Measurements from ENCODE around the gene THG1L. TPM values are rescaled to one million over a fixed set of nuclear protein-coding genes. Genes with fewer than 3 reads are reported as not detected.
"Not testable (repeated sequence)": the region's sequence is repeated elsewhere in the genome, so short reads cannot be mapped to it uniquely, and the experiment has no call there.

THG1L gene
- polyA plus RNA-seq, 2 of the 4 experiments (the other 2 are of a cell fraction): 36.9 to 45.6 TPM

GRCh38 chr5:157719245-157719644 lies 12.0 kb upstream of the THG1L start:
- Histone ChIP-seq H3K4me3 (no peak overlapping the region), H3K4me1 (no peaks in the 10 kb centered on the region), H3K4me2 (no peak overlapping the region), H3K27ac (no peak overlapping the region), H3K9me3 (no peaks in the 10 kb centered on the region)
- TF ChIP-seq CHD2 (IDR thresholded peaks at IDR 0.05; ENCODE audit: low read length, partially characterized antibody) (no peak), REST (IDR thresholded peaks at IDR 0.05) (no peak), CHD4 (IDR thresholded peaks at IDR 0.05; ENCODE audit: borderline replicate concordance) (no peak), GATA3 (IDR thresholded peaks at IDR 0.05; ENCODE audit: borderline replicate concordance) (no peak), USF2 (IDR thresholded peaks at IDR 0.05) (no peak), RCOR1 (IDR thresholded peaks at IDR 0.05; ENCODE audit: low read depth, low read length) (no peak), EHF (CRISPR knock-in tag; IDR thresholded peaks at IDR 0.05) (no peak), MAX (IDR thresholded peaks at IDR 0.05) (no peak), MYC (IDR thresholded peaks at IDR 0.05; ENCODE audit: borderline replicate concordance, low read length) (no peak), POLR2A (IDR thresholded peaks at IDR 0.05; ENCODE audit: low read length) (no peak), CBX8 (IDR thresholded peaks at IDR 0.05) (no peak), HES2 (IDR thresholded peaks at IDR 0.05) (no peak), CEBPB (IDR thresholded peaks at IDR 0.05) (no peak), ESRRA (IDR thresholded peaks at IDR 0.05; ENCODE audit: borderline replicate concordance, low read length) (no peak), BHLHE40 (IDR thresholded peaks at IDR 0.05; ENCODE audit: low read depth, low read length) (no peak), ZNF302 (CRISPR knock-in tag; IDR thresholded peaks at IDR 0.05) (no peak), ATOH8 (CRISPR knock-in tag; IDR thresholded peaks at IDR 0.05; ENCODE audit: low read depth) (no peak), TFCP2L1 (CRISPR knock-in tag; IDR thresholded peaks at IDR 0.05) (no peak), ZFP36 (IDR thresholded peaks at IDR 0.05; ENCODE audit: borderline replicate concordance, partially characterized antibody) (no peak)
- no peak for DNase-seq (ENCODE audit: low read depth in 1 of 2, low spot score in 1 of 2)
- no peak for ATAC-seq
- WGBS (ENCODE audit: missing lambda C conversion rate): 61% methylated on average over 2 of the region's 2 CpGs
- no peak for FAIRE-seq
- ChIA-PET CTCF (interaction anchor here (0.6 to 6.1 kb wide), 46 partner anchors 10 to 1791 kb away, joined by 3 to 58 read pairs (median 6); partner anchors contain the start of genes C5orf52, LSM11, SOX30 and THG1L), POLR2A (no interaction called here)

GRCh38 chr5:157721159-157721558 lies 10.1 kb upstream of the THG1L start:
- Histone ChIP-seq H3K4me1 (no peaks in the 10 kb centered on the region), H3K4me2 (no peak overlapping the region), H3K4me3 (no peak overlapping the region), H3K9me3 (no peaks in the 10 kb centered on the region), H3K27ac (no peak overlapping the region)
- TF ChIP-seq CHD2 (IDR thresholded peaks at IDR 0.05; ENCODE audit: low read length, partially characterized antibody) (no peak), JUNB (IDR thresholded peaks at IDR 0.05) (no peak), EP300 (IDR thresholded peaks at IDR 0.05) (no peak), FOXS1 (CRISPR knock-in tag; IDR thresholded peaks at IDR 0.05) (no peak), ATOH8 (CRISPR knock-in tag; IDR thresholded peaks at IDR 0.05; ENCODE audit: low read depth) (no peak), PBX3 (IDR thresholded peaks at IDR 0.05) (no peak), HEYL (CRISPR knock-in tag; IDR thresholded peaks at IDR 0.05) (no peak), RNF2 (IDR thresholded peaks at IDR 0.05; ENCODE audit: borderline replicate concordance, low read depth) (no peak)
- ChIA-PET POLR2A (no interaction called here), CTCF (interaction anchor here (0.6 to 6.1 kb wide), 9 partner anchors 20 to 397 kb away, joined by 3 to 58 read pairs (median 3); partner anchors contain the start of gene C5orf52)
- WGBS (ENCODE audit: missing lambda C conversion rate): 83% methylated on average over 5 of the region's 6 CpGs
- ATAC-seq (no peak), FAIRE-seq (no peak), DNase-seq (ENCODE audit: low read depth in 1 of 2, low spot score in 1 of 2) (no peak)

GRCh38 chr5:157722895-157723294 lies 8.3 kb upstream of the THG1L start:
- H3K4me2 ChIP-seq; FAIRE-seq; H3K4me3 ChIP-seq; POLR2A ChIA-PET; DNase-seq (ENCODE audit: low read depth in 1 of 2, low spot score in 1 of 2); ATAC-seq; H3K9me3 ChIP-seq; H3K4me1 ChIP-seq; H3K27ac ChIP-seq: not testable (repeated sequence)
- CTCF ChIA-PET: interaction anchor here (1.8 to 3.1 kb wide), 2 partner anchors 21 to 246 kb away, joined by 4 to 13 read pairs; partner anchors contain the start of gene LSM11
- WGBS (ENCODE audit: missing lambda C conversion rate): 51% methylated on average over 2 of the region's 2 CpGs

- H3K4me1 ChIP-seq; ATAC-seq; DNase-seq (ENCODE audit: low read depth in 1 of 2, low spot score in 1 of 2); POLR2A ChIA-PET; FAIRE-seq; H3K27ac ChIP-seq; H3K4me3 ChIP-seq; H3K4me2 ChIP-seq; H3K9me3 ChIP-seq: not testable (repeated sequence)
- CTCF ChIA-PET: interaction anchor here (1.7 kb wide), 1 partner anchor 17 kb away, joined by 5 read pairs; the partner anchor contains the start of gene LSM11
- WGBS (ENCODE audit: missing lambda C conversion rate): 93% methylated on average over 2 of the region's 2 CpGs
Measured at GRCh38 chr5:157726607-157727006, 4.6 kb upstream of the THG1L start.

Data from A549 (cell line).